ENCODE measurements around the gene CAMK1D.

The CAMK1D gene

DNA sequence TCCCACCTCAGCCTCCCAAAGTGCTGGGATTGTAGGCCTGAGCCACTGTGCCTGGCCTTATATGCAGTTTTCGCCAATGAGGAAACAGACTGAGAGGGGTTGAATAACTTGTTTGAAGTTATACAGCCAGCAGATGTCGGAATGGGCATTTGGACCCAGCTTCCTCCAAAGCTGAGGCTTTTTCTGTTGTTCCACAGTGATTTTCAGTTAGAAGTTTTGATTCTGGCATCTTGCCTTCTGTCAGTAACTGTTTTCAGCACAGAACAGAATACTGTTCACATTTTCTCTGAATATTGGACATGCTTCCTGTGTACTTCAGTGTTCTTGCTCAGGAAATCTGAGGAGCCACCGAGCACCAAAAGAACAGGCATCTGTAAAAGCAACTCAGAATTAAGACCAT, 287.2 kb downstream of the CAMK1D start:
- DNase-seq = no peak

- DNase-seq = no peak
These were observed 288.3 kb downstream of the CAMK1D start for GRCh38 chr10:12637649-12638048.

- peak; percentile 12 for DNase-seq
These were observed 288.8 kb downstream of the CAMK1D start for GRCh38 chr10:12638103-12638502.

DNA sequence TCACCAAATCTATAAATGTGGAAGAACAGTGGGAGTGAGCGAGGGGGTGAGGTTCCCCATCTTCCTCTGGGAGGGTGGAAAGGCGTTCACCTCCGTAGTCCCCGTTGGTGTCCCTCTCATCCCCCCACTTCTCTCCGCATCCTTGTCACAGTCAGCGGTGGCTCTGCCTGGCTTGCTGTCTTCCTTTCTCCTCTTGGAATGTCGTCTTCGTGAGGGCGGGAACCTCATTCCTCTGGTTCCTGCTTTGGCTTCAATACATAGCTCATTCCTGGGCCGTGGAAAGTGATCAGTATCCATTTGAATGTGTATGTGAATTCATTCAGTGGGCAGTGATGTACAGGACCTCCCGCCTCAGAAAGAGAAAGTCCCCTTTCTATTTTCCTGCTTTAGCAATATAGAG, 289.4 kb downstream of the CAMK1D start:
- DNase-seq = no peak

DNA sequence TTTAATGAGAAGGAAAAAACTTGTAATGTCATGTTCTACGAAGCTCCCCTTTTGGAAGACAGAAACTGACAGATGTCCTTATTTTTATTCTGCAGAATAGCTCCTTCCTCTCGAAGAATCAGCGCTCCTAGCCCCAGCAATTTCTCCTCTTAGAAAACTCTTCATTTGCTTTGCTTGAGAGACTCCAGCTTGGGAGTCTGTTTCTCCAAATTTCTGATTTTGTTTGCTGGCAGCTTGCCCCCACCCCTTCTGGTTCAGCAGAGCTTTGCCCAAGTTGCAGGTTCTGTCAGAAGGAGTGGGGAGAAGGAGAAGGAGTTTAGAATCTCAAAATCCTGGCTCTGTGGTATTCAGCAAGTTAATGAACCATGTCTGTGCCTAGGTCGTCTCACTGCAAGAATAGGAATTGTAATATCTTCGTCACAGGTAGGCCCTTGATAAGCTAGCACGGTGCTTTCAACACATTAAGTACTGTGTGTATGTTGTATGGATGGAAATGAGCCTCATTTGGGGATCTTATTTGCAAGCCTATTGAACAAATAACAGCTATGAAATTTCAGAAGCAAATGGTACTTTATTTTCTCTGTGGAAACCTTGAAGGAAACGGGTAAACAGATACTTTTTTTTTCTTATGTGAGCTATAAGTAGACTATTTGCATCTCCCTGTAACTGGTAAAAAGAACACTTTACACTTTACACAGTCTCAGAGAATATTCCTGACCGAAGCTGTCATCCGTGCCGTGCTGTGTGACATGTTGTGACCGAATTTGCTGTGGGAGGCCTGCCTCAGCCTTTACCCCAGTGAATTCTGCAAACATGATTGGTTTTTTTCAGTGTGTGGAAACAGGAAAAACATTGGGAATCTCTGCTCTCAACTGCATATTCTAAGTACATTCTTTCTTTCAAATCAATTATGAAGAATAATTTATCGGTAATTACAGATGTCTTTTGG, 290.9 kb downstream of the CAMK1D start:
- no peak for DNase-seq

- DNase-seq = no peak
These were observed 292.7 kb downstream of the CAMK1D start for GRCh38 chr10:12642036-12642435.

DNA sequence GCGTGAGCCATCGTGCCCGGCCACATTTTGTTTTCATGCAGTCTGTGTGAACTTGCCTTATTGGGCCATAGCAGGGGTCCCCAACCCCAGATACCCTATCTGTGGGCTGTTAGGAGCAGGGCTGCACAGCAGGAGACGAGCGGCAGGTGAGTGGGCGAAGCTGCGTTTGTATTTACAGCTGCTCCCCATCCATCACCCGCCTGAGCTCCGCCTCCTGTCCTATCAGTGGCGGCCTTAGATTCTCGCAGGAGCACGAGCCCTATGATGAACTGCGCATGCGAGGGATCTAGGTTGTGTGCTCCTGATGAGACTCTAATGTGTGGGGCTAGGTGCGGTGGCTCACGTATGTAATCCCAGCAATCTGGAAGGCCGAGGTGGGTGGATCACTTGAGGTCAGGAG, 293.9 kb downstream of the CAMK1D start:
- no peak for DNase-seq

- no peak for DNase-seq
These were observed 295.2 kb downstream of the CAMK1D start for GRCh38 chr10:12644380-12645144.

DNA sequence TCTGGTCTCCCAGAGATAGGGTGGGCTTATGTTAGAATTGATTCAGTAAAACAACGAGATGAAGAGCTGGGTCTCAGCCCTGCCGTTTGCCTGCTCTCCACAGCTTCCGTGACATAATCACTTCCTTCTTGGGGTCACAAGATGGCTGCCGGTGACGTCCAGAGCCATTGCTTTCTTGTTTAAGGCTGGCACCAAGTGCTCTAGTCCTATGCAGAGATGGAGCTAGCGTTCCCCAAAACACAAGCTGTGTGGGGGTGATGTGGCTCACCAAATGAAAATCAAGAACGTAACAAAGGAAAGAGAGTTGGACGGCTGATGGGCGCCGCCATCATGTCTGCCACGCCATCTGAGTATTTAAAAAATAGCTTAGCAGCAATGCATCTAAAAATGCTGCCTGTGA, 296.1 kb downstream of the CAMK1D start:
- no peak for DNase-seq

- DNase-seq = no peak
These were observed 299.8 kb downstream of the CAMK1D start for GRCh38 chr10:12649012-12649584.

DNA sequence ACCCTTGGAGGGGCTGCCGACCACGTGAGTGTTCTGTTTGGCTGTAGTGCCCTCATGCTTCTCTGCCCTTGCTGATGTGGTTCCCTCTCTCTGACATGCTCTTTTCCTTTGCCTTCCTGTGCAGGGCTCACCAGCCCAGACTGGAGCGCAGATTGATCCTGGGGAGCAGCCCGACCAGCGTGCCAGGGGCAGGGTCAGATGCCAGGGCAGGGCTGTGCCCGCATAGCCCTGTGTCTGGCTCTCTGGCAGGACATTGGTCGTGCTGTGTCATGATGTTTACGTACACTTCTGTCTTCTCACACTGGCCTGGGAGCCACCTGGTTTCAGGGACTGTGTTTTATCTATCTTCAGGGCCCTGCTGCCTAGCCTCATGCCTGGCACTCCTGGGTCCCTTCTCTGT, 300.8 kb downstream of the CAMK1D start:
- DNase-seq = no peak

- DNase-seq = no peak
These were observed 301.4 kb downstream of the CAMK1D start for GRCh38 chr10:12650538-12651298.

GRCh38 chr10:12655940-12656339, 306.6 kb downstream of the CAMK1D start:
- DNase-seq = no peak

DNA sequence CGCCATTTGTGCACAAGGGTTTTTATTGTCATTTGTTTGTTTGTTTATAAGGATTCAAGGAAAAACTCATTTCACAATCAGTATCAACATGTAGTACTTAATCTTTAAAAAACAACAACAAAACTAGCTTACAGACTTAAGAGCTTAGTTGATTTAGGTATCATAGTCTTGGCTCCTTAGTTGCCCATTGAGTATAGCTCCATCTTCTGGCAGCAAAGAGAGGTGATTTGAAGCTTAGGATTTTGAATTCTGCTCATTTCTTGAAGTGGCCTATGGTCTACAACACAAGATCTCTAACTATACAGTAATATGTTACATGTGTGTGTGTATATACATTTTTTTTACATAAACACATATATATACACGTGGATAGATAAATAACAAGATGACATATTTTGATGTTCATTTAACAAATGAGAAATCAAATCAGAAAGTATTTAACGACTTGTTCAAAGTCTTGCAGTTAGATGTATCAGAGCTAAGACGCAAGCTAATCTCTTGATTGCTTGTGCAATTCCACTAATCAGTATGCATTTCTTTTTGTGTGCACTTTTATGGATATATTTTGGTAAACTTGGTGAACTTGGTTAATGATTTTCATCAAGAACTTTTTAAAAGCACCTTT, 307.3 kb downstream of the CAMK1D start:
- DNase-seq = peak; percentile 14

- DNase-seq = no peak
These were observed 308.1 kb downstream of the CAMK1D start for GRCh38 chr10:12657489-12657888.

GRCh38 chr10:12658526-12658925, 309.2 kb downstream of the CAMK1D start:
- DNase-seq = no peak

DNA sequence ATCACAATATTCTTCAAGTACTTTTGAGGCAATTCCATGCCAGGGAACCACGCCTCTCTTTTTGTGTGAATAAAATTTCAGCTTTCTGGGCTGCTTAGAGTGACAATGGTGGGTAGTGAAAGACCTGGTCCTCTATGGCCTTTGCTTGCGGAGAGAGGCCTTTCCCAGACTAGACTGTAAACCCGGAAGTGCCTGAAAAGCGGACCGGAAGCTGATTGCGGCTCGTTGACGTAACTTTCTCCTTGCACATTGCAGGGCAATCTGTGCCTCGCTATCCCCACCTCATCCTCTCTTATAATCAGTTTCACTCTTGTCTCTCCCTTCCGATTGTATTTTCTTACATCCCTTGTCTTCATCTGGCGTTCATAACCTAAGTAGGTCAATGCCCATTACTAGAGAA, 310.4 kb downstream of the CAMK1D start:
- no peak for DNase-seq

DNA sequence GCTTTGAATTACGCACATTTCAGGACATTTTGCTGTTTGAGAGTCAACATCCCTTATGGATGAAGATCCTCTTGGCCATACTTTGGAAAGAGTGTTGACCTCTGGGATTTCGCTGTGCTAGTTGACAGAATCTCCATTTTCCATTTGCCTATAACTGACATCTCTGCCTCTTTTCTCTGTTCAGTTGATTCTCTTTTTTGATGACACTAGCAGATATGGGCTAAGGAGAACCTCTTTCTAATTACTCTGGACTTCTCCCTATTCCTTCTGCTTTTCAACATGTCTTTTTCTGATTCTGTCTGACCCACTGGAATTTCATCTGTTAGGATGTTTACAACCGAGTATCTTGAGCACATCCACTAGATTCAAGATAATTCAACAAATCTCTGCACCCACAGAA, 311.5 kb downstream of the CAMK1D start:
- no peak for DNase-seq

GRCh38 chr10:12661671-12662070, 312.3 kb downstream of the CAMK1D start:
- no peak for DNase-seq

DNA sequence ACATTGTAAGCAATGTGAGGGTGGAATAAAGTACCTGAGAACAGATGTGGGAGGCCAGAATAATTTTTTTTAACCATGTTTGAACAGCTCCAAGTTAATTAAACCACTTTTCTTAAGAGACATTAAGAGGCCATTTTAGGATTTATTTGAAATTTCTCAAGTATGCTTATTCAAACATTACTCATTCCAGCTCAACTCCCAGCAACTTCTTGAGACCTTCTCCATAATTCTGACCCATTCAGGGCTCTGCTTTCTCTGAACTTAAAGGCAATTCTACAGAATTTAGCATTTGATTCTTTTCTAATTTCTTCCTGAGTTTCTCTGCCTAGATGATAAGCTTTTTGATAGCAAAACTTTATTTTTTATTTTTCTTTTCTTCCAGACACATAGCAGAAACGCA, 314.5 kb downstream of the CAMK1D start:
- no peak for DNase-seq

DNA sequence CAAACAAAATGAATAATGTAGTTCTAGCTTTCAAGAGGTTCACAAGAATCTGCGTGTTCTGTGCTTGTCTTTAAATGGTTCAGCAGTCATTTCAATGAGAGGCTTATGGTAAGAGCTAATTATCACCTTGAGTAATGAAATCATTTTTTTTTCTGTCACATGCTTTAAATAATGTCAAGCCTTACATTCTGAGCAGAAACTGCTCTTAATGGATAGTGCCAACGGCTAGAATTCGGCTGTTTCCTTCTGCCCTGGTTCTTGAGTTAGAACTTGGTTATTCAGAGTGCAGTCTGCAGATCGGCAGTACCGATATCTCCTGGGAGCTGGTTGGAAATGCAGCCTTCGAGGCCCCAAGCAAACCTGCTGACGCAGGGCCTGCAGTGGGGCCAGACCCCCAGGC, 316.2 kb downstream of the CAMK1D start:
- no peak for DNase-seq

- no peak for DNase-seq
These were observed 317.7 kb downstream of the CAMK1D start for GRCh38 chr10:12667052-12667451.

DNA sequence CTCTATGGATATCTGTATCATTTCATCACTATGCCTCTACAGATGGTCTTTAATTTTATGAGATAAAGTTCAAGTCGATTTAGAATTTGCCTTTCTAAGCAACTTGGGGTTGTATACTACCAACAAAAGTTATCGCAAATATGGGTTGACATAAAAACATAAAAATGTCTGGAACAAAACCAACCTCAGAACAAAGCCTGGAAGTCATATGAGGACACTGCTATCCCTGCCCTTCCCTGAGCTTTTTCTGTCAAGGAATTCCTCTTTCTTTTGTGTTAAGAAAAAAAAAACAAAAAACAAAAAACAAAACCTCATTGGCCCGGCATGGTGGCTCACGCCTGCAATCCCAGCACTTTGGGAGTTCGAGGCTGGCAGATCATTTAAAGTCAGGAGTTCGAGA, 319.3 kb downstream of the CAMK1D start:
- DNase-seq = no peak
